Keratinocyte (primary cell): Measurements from ENCODE around the gene SRGN. TPM values are rescaled to one million over a fixed set of nuclear protein-coding genes. Genes with fewer than 3 reads are reported as not detected.

Source experiments
- DNase-seq: peaks from one replicate; pipeline ENCODE4 v3.0.0-alpha.2; 2011; ENCODE audit warnings: low read depth, missing footprints, low spot score
- FAIRE-seq: peaks from 2 replicates; lab custom pipeline; 2011; peaks lifted over from hg19 to GRCh38; lab: Jason Lieb, UNC
- H2AFZ ChIP-seq: 2 replicates; pipeline ENCODE4 v1.6.0; 2012; ENCODE audit warnings: low read length, control low read depth, inconsistent platforms; ENCODE audit not compliant: control insufficient read depth
- H3K27ac ChIP-seq: 2 replicates; pipeline ENCODE4 v1.5.1; 2011; ENCODE audit warnings: low read length; ENCODE audit not compliant: control insufficient read depth, insufficient read depth
- H3K27me3 ChIP-seq: 3 replicates; pipeline ENCODE4 v1.6.0; 2011; ENCODE audit warnings: low read length; ENCODE audit not compliant: control insufficient read depth, insufficient read depth; ENCODE audit errors: extremely low read depth
- H3K36me3 ChIP-seq, 2 experiments: 2 replicates in 1 of 2; 3 replicates in 1 of 2; pipeline ENCODE4 v1.5.1; 2011; ENCODE audit warnings: low read length in 2 of 2, mild to moderate bottlenecking in 1 of 2; ENCODE audit not compliant: control insufficient read depth in 2 of 2, insufficient read depth in 2 of 2; ENCODE audit errors: extremely low read depth in 1 of 2
- H3K4me1 ChIP-seq: 3 replicates; pipeline ENCODE4 v1.5.1; 2011; ENCODE audit warnings: low read length; ENCODE audit not compliant: control insufficient read depth, insufficient read depth; ENCODE audit errors: extremely low read depth
- H3K4me2 ChIP-seq: 3 replicates; pipeline ENCODE4 v1.6.0; 2011; ENCODE audit warnings: low read depth, low read length; ENCODE audit not compliant: control insufficient read depth, insufficient read depth; ENCODE audit errors: extremely low read depth
- H3K4me3 ChIP-seq, 3 experiments: fragments of 200-600 bp in 1 of 3; sonication (generic) in 1 of 3; 2 replicates in 2 of 3; 3 replicates in 1 of 3; pipeline ENCODE4 v1.5.1; 2011 to 2016; ENCODE audit warnings: low read length in 3 of 3, mild to moderate bottlenecking in 3 of 3, control low read depth in 2 of 3, inconsistent platforms in 1 of 3, low read depth in 1 of 3, mixed read lengths in 1 of 3, mixed run types in 1 of 3, moderate library complexity in 1 of 3; ENCODE audit not compliant: control insufficient read depth in 2 of 3, insufficient read depth in 2 of 3; ENCODE audit errors: extremely low read depth in 1 of 3
- H3K79me2 ChIP-seq: 2 replicates; pipeline ENCODE4 v1.6.0; 2012; ENCODE audit warnings: low read length; ENCODE audit not compliant: control insufficient read depth, insufficient read depth
- H3K9ac ChIP-seq: 3 replicates; pipeline ENCODE4 v1.6.0; 2011; ENCODE audit warnings: low read length; ENCODE audit not compliant: control insufficient read depth, insufficient read depth; ENCODE audit errors: extremely low read depth
- H3K9me1 ChIP-seq: 3 replicates; pipeline ENCODE4 v1.6.0; 2011; ENCODE audit warnings: low read length; ENCODE audit not compliant: control insufficient read depth, insufficient read depth; ENCODE audit errors: extremely low read depth
- H3K9me3 ChIP-seq: 2 replicates; pipeline ENCODE4 v1.5.1; 2012; ENCODE audit warnings: low read depth, low read length; ENCODE audit not compliant: control insufficient read depth
- H4K20me1 ChIP-seq: 3 replicates; pipeline ENCODE4 v1.6.0; 2011; ENCODE audit warnings: low read length; ENCODE audit not compliant: control insufficient read depth, insufficient read depth; ENCODE audit errors: extremely low read depth
- EZH2 ChIP-seq: IDR thresholded peaks from one replicate; pipeline ENCODE4 v1.6.1; 2012; ENCODE audit warnings: inconsistent platforms, mild to moderate bottlenecking, low read length, moderate library complexity
- dilution Hi-C: fragments of 300-500 bp; cut with MboI; formaldehyde crosslinking; loops from one replicate; pipeline ENCODE4 v1.7.0; 2020; ENCODE audit warnings: low sequenced_read_pairs; ENCODE audit not compliant: extremely low pct_ligation_motif_present
- polyA plus RNA-seq, 5 experiments: library from polyadenylated mRNA; depleted of rRNA in 3 of 5; stranded (reverse) in 3 of 5; stranded (forward) in 1 of 5; unstranded in 1 of 5; fragments of >200 nt; gene quantifications; 1 replicate in 1 of 5; 2 replicates in 3 of 5; 3 replicates in 1 of 5; pipeline versions ENCODE4 v1.2.1 to v1.2.3, GENCODE V29; 2011 to 2012; ENCODE audit warnings: missing spikeins in 2 of 5, low read depth in 1 of 5, low replicate concordance in 1 of 5
- TF ChIP-seq, protein P1 (sequence below), 3 experiments: IDR thresholded peaks in 1 of 3; conservative IDR thresholded peaks in 1 of 3; optimal IDR thresholded peaks in 1 of 3; 2 replicates in 2 of 3; 3 replicates in 1 of 3; pipeline versions ENCODE3 to v1.5.1; 2011; ENCODE audit warnings: low read length in 3 of 3, mild to moderate bottlenecking in 3 of 3, moderate library complexity in 2 of 3, control low read depth in 1 of 3, inconsistent platforms in 1 of 3; ENCODE audit not compliant: insufficient read depth in 2 of 3; ENCODE audit errors: extremely low read depth in 1 of 3

The SRGN gene
- polyA plus RNA-seq, 1 donor (not counting 4 experiments of a cell fraction or from before 2014, with no cell fraction given), result 2.1 TPM

DNA sequence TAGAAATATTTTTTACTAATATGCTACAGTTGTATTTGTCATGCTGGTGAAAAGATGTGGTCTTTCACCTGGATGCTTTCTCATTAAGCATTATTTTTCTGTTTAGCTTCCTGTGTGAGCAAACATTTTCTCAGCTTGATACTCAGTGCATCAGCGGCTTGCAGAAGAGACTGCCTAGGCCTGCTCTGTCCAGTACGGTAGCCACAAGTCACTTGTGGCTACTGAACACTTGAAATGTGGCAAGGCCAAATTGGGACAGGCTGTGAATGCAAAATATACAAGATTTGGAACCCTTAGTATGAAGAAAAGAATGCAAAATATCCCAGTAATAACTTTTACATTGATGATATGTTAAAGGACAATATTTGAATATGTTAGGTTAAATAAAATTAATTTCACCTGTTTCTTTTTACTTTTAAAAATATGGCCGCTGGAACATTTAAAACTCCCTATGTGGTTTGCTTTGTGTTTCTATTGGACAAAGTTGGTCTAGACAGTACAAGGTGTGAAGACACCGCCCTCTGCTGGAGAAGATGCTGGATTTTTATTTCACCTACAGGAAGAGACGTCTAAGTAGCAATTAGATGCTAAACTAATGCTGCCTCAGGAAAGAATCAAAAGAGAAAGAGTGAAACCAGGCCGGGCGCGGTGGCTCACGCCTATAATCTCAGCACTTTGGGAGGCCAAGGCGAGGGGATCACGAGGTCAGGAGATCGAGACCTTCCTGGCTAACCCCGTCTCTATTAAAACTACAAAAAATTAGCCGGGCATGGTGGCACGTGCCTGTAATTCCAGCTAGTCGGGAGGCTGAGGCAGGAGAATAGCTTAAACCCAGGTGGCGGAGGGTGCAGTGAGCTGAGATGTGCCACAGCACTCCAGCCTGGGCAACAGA, 5.3 kb downstream of the SRGN start:
- H4K20me1 ChIP-seq, result no peaks in the 10 kb centered on the region
- no peaks in the 10 kb centered on the region for H3K9me3 ChIP-seq
- H3K4me1 ChIP-seq, result no peaks in the 10 kb centered on the region
- FAIRE-seq (peak; percentile 74), DNase-seq (peak; percentile 52)
- H3K79me2 ChIP-seq, result no peaks in the 10 kb centered on the region
- no peak overlapping the region for H3K9ac ChIP-seq
- peak overlapping the region; percentile 27 for H2AFZ ChIP-seq
- H3K27me3 ChIP-seq, result no peaks in the 10 kb centered on the region
- dilution Hi-C loops, result no loop called here
- no peak overlapping the region for H3K4me3 ChIP-seq
- no peaks in the 10 kb centered on the region for H3K9me1 ChIP-seq
- no peak for TF ChIP-seq EZH2
- TF ChIP-seq, protein P1, sequence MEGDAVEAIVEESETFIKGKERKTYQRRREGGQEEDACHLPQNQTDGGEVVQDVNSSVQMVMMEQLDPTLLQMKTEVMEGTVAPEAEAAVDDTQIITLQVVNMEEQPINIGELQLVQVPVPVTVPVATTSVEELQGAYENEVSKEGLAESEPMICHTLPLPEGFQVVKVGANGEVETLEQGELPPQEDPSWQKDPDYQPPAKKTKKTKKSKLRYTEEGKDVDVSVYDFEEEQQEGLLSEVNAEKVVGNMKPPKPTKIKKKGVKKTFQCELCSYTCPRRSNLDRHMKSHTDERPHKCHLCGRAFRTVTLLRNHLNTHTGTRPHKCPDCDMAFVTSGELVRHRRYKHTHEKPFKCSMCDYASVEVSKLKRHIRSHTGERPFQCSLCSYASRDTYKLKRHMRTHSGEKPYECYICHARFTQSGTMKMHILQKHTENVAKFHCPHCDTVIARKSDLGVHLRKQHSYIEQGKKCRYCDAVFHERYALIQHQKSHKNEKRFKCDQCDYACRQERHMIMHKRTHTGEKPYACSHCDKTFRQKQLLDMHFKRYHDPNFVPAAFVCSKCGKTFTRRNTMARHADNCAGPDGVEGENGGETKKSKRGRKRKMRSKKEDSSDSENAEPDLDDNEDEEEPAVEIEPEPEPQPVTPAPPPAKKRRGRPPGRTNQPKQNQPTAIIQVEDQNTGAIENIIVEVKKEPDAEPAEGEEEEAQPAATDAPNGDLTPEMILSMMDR (optimal IDR thresholded peaks at IDR 0.05 in 1 of 3, IDR thresholded peaks at IDR 0.05 in 1 of 3, conservative IDR thresholded peaks at IDR 0.05 in 1 of 3; ENCODE audit: extremely low read depth in 1 of 3, insufficient read depth in 2 of 3, low read length in 3 of 3), result peak; percentile 61 to 65 (median 63)
- H3K27ac ChIP-seq, result no peak overlapping the region
- no peak overlapping the region for H3K4me2 ChIP-seq
- H3K36me3 ChIP-seq, result no peaks in the 10 kb centered on the region

DNA sequence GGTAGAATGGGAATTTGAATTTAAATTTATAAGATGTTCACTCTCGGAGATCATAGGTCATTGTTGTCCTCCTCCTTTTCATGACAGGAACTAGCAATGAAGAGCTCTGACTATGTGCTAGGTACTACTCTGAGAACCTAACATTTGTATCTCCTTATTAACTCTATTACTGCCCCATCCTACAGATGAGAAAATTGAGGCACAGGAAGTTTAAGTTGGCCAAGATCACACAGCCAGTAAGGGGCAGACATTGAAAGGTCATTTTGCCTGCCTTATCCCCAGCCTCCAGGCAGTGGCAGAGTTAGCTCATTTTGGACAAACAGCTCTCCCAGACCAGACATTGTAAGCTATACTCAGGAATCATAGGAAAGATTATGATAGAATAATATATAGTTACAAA, 6.0 kb downstream of the SRGN start:
- no peaks in the 10 kb centered on the region for H3K9me1 ChIP-seq
- dilution Hi-C loops, result no loop called here
- DNase-seq, result no peak
- no peak overlapping the region for H3K27ac ChIP-seq
- H4K20me1 ChIP-seq, result no peaks in the 10 kb centered on the region
- TF ChIP-seq EZH2, result no peak
- TF ChIP-seq, protein P1 (optimal IDR thresholded peaks at IDR 0.05 in 1 of 3, IDR thresholded peaks at IDR 0.05 in 1 of 3, conservative IDR thresholded peaks at IDR 0.05 in 1 of 3; ENCODE audit: extremely low read depth in 1 of 3, insufficient read depth in 2 of 3, low read length in 3 of 3), result peak in 1 of 3 experiments; percentile 46
- no peak overlapping the region for H3K4me3 ChIP-seq
- no peak overlapping the region for H2AFZ ChIP-seq
- H3K36me3 ChIP-seq, result no peaks in the 10 kb centered on the region
- no peak overlapping the region for H3K4me2 ChIP-seq
- H3K4me1 ChIP-seq, result no peaks in the 10 kb centered on the region
- no peaks in the 10 kb centered on the region for H3K9me3 ChIP-seq
- FAIRE-seq, result no peak
- no peaks in the 10 kb centered on the region for H3K27me3 ChIP-seq
- H3K9ac ChIP-seq, result no peak overlapping the region
- H3K79me2 ChIP-seq, result no peaks in the 10 kb centered on the region
